GM13976 (cell line): ENCODE data around the gene PRAMEF11.
"Not testable (repeated sequence)": the region's sequence is repeated elsewhere in the genome, so short reads cannot be mapped to it uniquely, and the experiment has no call there.

Experiments
- DNase-seq: peaks from one replicate; pipeline ENCODE4 v3.0.0; 2012; ENCODE audit warnings: low spot score
- in situ Hi-C: fragments of 300-500 bp; cut with MboI; formaldehyde crosslinking; loops from one replicate; pipeline ENCODE4 v1.12.0; 2022; ENCODE audit warnings: low sequenced_read_pairs, mixed read lengths, inconsistent platforms; ENCODE audit not compliant: unreplicated experiment
- TF ChIP-seq, protein P1 (sequence below): IDR thresholded peaks from 2 replicates; pipeline ENCODE4 v1.5.1; 2012; ENCODE audit warnings: borderline replicate concordance, mild to moderate bottlenecking; ENCODE audit not compliant: insufficient read depth; ENCODE audit errors: extremely low read depth, missing control alignments, control extremely low read depth

PRAMEF11 gene

DNA sequence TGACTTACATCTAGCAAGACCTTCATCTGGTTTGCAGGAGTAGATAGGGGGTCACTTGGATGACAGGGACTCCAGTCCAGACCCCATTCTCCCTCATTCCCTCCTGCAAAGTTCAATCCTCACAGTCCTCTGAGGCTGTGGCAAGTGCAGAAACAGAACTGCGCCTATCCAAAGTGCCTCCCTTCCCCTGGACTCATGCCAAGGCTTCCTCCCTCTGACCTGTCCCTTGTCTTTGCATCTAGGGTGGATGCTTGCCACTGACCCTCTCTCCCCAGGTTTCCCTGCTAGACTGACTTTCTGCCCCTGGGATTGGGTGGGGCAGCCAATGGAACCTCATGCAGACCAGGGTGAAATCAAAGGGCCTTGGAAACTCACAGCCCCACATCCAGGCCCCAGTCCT lies 21.3 kb downstream of the PRAMEF11 start:
- no peak for DNase-seq
- in situ Hi-C loops, result no loop called here
- TF ChIP-seq, protein P1, sequence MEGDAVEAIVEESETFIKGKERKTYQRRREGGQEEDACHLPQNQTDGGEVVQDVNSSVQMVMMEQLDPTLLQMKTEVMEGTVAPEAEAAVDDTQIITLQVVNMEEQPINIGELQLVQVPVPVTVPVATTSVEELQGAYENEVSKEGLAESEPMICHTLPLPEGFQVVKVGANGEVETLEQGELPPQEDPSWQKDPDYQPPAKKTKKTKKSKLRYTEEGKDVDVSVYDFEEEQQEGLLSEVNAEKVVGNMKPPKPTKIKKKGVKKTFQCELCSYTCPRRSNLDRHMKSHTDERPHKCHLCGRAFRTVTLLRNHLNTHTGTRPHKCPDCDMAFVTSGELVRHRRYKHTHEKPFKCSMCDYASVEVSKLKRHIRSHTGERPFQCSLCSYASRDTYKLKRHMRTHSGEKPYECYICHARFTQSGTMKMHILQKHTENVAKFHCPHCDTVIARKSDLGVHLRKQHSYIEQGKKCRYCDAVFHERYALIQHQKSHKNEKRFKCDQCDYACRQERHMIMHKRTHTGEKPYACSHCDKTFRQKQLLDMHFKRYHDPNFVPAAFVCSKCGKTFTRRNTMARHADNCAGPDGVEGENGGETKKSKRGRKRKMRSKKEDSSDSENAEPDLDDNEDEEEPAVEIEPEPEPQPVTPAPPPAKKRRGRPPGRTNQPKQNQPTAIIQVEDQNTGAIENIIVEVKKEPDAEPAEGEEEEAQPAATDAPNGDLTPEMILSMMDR, result no peak

DNA sequence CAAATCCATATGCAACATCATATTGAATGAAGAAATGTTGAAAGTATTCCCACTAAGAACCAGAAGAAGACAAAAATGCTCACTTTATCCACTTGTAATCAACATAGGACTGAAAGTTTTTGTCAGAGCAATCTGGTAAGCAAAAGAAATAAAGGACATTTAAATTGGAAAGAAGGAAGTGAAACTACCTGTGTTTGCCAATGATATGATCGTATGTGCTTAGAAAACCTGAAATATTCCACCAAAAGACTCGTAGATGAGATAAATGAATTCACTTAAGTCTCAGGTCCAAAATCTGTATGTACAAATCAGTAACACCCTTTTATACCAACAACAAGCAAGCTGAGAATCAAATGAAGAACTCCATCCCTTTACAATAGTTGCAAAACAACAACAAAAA lies 31.5 kb downstream of the PRAMEF11 start:
- DNase-seq, result no peak
- in situ Hi-C loops, result loop anchor here (25.0 kb wide), 1 partner anchor 438 kb away; the partner anchor contains the start of gene PRAMEF18
- TF ChIP-seq, protein P1, result no peak

DNA sequence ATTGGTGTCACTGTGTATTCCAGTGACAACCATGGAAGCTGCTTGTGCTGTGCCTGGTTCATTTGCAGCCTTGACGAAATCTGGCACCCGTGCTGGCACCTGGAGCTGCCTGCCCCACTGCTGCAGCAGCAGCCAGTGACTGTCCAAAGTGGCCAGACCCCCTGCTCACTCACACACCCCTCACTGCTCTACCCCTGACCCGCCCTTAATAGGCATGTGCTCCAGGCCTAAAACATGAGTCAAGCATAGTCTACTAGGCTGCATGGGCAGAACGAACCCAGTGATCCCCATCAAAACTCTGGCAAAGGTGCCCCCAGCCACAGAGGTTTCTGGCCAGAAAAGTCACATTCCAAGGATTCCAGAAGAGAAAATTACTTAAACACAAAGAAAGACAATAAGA lies 32.3 kb downstream of the PRAMEF11 start:
- in situ Hi-C loops, result loop anchor here (25.0 kb wide), 1 partner anchor 438 kb away; the partner anchor contains the start of gene PRAMEF18
- TF ChIP-seq, protein P1, result no peak
- no peak for DNase-seq

DNA sequence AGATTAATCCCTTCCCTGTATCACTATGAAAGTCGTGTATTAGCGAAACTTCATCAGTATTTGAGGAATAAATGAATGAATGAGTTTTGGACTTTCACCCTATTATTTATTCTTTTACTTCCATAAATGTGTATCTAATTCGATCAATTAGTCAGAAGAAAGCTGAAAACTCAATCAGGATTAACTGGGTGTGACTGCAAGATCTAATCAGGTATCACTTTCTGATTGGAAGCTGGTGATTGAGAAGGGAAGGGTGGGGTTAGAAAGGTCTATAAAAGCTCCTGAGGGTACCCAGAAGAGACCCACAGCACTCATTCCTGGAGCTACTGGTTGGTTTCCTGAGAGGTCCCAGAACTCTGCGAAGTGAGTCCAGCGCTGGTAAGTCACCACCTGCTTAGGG lies 40.1 kb downstream of the PRAMEF11 start, which contains the start of gene PRAMEF1:
PRAMEF1 (plus strand) TSS at position 301 of the 400 bp plus-strand sequence. CDS start 1,831 bp downstream, outside the sequence.
- not testable (repeated sequence) for DNase-seq
- in situ Hi-C loops, result loop anchor here (25.0 kb wide), 1 partner anchor 446 kb away; the partner anchor contains the start of gene PRAMEF18

DNA sequence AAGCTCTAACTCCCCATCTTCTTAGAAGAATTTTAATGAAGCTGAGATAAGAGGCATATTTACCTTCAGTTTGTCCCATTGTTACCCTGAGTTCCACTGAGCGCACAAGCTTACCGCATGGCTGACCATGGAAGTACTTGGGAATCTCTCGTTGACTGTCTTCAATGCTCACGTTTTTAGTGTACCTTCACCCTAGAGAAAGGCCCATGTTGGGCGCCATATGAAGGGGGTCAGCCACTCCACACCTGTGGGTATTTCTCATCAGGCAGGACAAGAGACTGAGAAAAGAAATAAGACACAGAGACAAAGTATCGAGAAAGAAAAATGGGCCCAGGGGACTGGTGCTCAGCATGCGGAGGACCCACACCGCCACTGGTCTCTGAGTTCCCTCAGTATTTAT lies 46.5 kb downstream of the PRAMEF11 start:
- in situ Hi-C loops, result loop anchor here (25.0 kb wide), 1 partner anchor 453 kb away; the partner anchor contains the start of gene PRAMEF18
- not testable (repeated sequence) for DNase-seq

DNA sequence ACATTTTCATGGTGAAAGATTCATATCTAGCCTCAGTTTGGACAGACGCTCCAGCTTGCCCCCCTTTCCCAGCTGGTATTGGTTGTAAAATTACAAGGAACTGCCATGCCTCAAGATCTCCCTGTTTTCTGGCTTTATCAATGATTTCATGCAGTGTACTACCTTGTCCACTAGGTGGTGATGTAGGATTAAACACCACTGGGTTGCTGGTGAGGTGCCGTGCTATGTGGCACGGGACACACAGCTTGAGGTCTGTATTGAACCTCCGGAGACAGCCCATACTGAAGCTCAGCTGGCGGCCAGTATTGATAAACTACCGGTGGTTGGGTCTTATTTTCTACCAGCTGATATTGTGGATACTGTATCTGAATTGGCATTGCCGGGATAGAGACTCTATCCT lies 47.4 kb downstream of the PRAMEF11 start:
- in situ Hi-C loops, result loop anchor here (25.0 kb wide), 1 partner anchor 454 kb away; the partner anchor contains the start of gene PRAMEF18
- DNase-seq, result not testable (repeated sequence)

DNA sequence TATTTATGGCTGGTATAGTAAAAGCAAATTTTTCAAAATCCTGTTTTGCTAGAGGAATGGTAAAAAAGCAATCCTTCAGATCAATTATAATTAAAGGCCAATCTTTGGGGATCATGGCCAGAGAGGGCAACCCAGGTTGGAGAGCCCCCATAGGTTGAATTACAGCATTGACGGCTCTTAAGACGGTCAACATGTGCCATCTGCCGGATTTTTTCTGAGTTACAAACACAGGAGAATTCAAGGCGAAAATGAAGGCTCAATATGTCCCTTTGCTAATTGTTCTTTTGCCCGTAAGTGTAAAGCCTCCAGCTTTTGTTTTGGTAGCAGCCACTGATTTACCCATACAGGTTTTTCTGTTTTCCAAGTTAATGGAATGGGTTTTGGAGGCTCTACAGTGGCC lies 49.7 kb downstream of the PRAMEF11 start:
- not testable (repeated sequence) for DNase-seq

DNA sequence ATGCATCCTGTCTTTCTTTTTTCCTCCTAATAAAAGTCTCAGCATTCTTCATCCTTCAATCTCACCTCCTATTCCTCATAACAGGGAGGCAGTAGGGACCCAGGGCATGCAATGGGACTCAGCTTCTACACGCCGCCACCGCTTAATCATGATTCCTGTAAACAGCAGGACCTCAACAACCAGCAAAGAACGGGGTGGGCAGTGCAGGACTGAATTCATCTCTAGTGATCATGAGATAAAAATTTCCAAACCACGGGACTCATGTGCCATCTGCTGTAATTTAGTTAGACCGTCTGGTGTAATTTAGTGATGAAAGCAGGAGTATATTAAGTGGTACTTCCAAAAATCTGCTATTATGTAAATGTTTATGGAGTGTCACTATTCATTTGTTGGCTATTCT lies 52.3 kb downstream of the PRAMEF11 start:
- in situ Hi-C loops, result loop anchor here (25.0 kb wide), 1 partner anchor 458 kb away; the partner anchor contains the start of gene PRAMEF18
- TF ChIP-seq, protein P1, result no peak
- no peak for DNase-seq

More for the DNA sequence above, 49.7 kb downstream of the PRAMEF11 start:
- in situ Hi-C loops, result loop anchor here (25.0 kb wide), 1 partner anchor 456 kb away; the partner anchor contains the start of gene PRAMEF18

DNA sequence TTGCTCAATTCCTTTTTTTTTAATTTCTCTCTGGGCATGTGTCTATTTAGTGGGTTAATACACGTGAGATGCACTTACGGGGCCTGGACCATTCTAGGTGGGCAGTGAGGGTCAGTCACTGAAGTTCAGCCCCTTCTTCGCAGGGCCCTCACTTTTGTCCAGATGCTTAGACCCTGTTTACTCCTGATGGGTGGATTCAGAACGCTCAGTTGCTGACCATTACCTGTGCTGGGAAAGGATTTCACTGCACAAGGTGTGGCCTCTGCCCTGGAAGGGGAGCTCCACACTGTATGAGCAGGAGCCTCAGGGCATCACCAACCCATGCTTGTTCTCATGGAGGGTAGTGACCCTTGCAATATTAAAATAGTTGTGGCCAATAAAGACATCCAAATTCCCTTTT lies 53.1 kb downstream of the PRAMEF11 start:
- TF ChIP-seq, protein P1, result no peak

More for the DNA sequence above, 53.1 kb downstream of the PRAMEF11 start:
- in situ Hi-C loops, result loop anchor here (25.0 kb wide), 1 partner anchor 459 kb away; the partner anchor contains the start of gene PRAMEF18
- DNase-seq, result no peak
